ENCODE data around the gene EXOG.

GRCh38 chr3:38468765-38469164, 27.4 kb upstream of the EXOG start:
- TF ChIP-seq, protein P1, sequence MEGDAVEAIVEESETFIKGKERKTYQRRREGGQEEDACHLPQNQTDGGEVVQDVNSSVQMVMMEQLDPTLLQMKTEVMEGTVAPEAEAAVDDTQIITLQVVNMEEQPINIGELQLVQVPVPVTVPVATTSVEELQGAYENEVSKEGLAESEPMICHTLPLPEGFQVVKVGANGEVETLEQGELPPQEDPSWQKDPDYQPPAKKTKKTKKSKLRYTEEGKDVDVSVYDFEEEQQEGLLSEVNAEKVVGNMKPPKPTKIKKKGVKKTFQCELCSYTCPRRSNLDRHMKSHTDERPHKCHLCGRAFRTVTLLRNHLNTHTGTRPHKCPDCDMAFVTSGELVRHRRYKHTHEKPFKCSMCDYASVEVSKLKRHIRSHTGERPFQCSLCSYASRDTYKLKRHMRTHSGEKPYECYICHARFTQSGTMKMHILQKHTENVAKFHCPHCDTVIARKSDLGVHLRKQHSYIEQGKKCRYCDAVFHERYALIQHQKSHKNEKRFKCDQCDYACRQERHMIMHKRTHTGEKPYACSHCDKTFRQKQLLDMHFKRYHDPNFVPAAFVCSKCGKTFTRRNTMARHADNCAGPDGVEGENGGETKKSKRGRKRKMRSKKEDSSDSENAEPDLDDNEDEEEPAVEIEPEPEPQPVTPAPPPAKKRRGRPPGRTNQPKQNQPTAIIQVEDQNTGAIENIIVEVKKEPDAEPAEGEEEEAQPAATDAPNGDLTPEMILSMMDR (IDR thresholded peaks at IDR 0.05; ENCODE audit: low read length) = no peak
- TF ChIP-seq EZH2 (IDR thresholded peaks at IDR 0.05; ENCODE audit: borderline replicate concordance, low read length) = no peak

All from OCI-LY1 (cell line).